SK-N-SH (cell line): ENCODE measurements around the gene CNTNAP2. TPM values are rescaled to one million over a fixed set of nuclear protein-coding genes. Genes with fewer than 3 reads are reported as not detected.

Experiments used
- CTCF ChIA-PET: fragments of 300-600, 350-600 bp; formaldehyde crosslinking; extraction: SDS; loops from one replicate; lab custom pipeline; 2021; lab: Yijun Ruan, JAX
- POLR2A ChIA-PET: fragments of 350-600 bp; sonication (Branson Sonifier 250); formaldehyde crosslinking; extraction: SDS; loops from one replicate; lab custom pipeline; 2020; ENCODE audit warnings: antibody characterized with exemption, inconsistent platforms; lab: Yijun Ruan, JAX
- DNase-seq: peaks from one replicate; pipeline ENCODE4 v3.0.0; 2012
- H2AFZ ChIP-seq: fragments of 200-600 bp; sonication (generic); 2 replicates; pipeline ENCODE4 v1.8.1; 2016; ENCODE audit warnings: antibody characterized with exemption, mild to moderate bottlenecking, low read depth
- H3F3A ChIP-seq: fragments of 200-600 bp; sonication (generic); replicated peaks from 2 replicates; pipeline ENCODE3; 2016; ENCODE audit warnings: antibody characterized with exemption, mild to moderate bottlenecking; ENCODE audit not compliant: insufficient read depth
- H3K27ac ChIP-seq, 2 experiments: fragments of 200-500 bp in 1 of 2; fragments of 200-600 bp in 1 of 2; sonication (Bioruptor generic) in 1 of 2; sonication (generic), shearing (Covaris generic) in 1 of 2; 2 replicates each; pipeline versions ENCODE4 v1.5.1 to v1.6.1; 2014 to 2016; ENCODE audit warnings: low read depth in 2 of 2, inconsistent platforms in 1 of 2, low read length in 1 of 2, mild to moderate bottlenecking in 1 of 2, mixed read lengths in 1 of 2
- H3K27me3 ChIP-seq: fragments of 200-600 bp; sonication (generic), shearing (Covaris generic); 2 replicates; pipeline ENCODE4 v1.6.1; 2016; ENCODE audit warnings: mixed run types; ENCODE audit not compliant: insufficient read depth
- H3K36me3 ChIP-seq, 2 experiments: fragments of 200-500 bp in 1 of 2; fragments of 200-600 bp in 1 of 2; sonication (Bioruptor generic) in 1 of 2; sonication (generic) in 1 of 2; replicated peaks in 1 of 2; 2 replicates each; pipeline versions ENCODE3 to v1.5.1; 2014 to 2016; ENCODE audit warnings: low read length in 1 of 2, mild to moderate bottlenecking in 1 of 2; ENCODE audit not compliant: insufficient read depth in 2 of 2, control insufficient read depth in 1 of 2
- H3K4me1 ChIP-seq, 2 experiments: fragments of 200-500 bp in 1 of 2; fragments of 200-600 bp in 1 of 2; sonication (Bioruptor generic) in 1 of 2; sonication (generic), shearing (Covaris generic) in 1 of 2; 2 replicates each; pipeline versions ENCODE4 v1.5.1 to v1.6.1; 2014 to 2016; ENCODE audit warnings: low read depth in 1 of 2, low read length in 1 of 2, mixed run types in 1 of 2; ENCODE audit not compliant: insufficient read depth in 2 of 2, control insufficient read depth in 1 of 2
- H3K4me2 ChIP-seq: fragments of 200-600 bp; sonication (generic), shearing (Covaris generic); 2 replicates; pipeline ENCODE4 v1.6.1; 2017; ENCODE audit warnings: mixed run types
- H3K4me3 ChIP-seq, 2 experiments: fragments of 200-500 bp in 1 of 2; fragments of 200-600 bp in 1 of 2; sonication (Bioruptor generic) in 1 of 2; sonication (generic), shearing (Covaris generic) in 1 of 2; 2 replicates each; pipeline versions ENCODE4 v1.5.1 to v1.8.1; 2014 to 2016; ENCODE audit warnings: low read depth in 2 of 2, inconsistent platforms in 1 of 2, low read length in 1 of 2, mild to moderate bottlenecking in 1 of 2, mixed read lengths in 1 of 2, moderate library complexity in 1 of 2
- H3K79me2 ChIP-seq: fragments of 200-600 bp; sonication (generic); 2 replicates; pipeline ENCODE4 v1.8.1; 2017; ENCODE audit warnings: mild to moderate bottlenecking; ENCODE audit not compliant: insufficient read depth
- H3K9ac ChIP-seq: fragments of 200-600 bp; sonication (generic); 2 replicates; pipeline ENCODE4 v1.6.1; 2017; ENCODE audit warnings: mixed run types
- H3K9me2 ChIP-seq: fragments of 200-600 bp; sonication (generic); 2 replicates; pipeline ENCODE4 v1.6.1; 2017; ENCODE audit warnings: mixed run types
- H3K9me3 ChIP-seq: fragments of 200-600 bp; sonication (generic); 2 replicates; pipeline ENCODE4 v1.6.1; 2017; ENCODE audit warnings: mixed run types, mild to moderate bottlenecking, moderate library complexity
- H4K20me1 ChIP-seq: fragments of 200-600 bp; sonication (generic); 2 replicates; pipeline ENCODE4 v1.6.1; 2017; ENCODE audit warnings: mild to moderate bottlenecking, mixed run types; ENCODE audit not compliant: insufficient read depth
- CTCF ChIP-seq: fragments of 200-600 bp; sonication (generic); IDR thresholded peaks from 2 replicates; pipeline ENCODE4 v1.6.1; 2017; ENCODE audit warnings: antibody characterized with exemption, mild to moderate bottlenecking, moderate library complexity
- ELF1 ChIP-seq: IDR thresholded peaks from 2 replicates; pipeline ENCODE4 v1.4.0; 2012
- EP300 ChIP-seq, 2 experiments: IDR thresholded peaks; 2 replicates each; pipeline versions ENCODE4 v1.4.0 to v1.6.1; 2012; ENCODE audit warnings: borderline replicate concordance in 1 of 2, low read depth in 1 of 2, low read length in 1 of 2
- EZH2phosphoT487 ChIP-seq: fragments of 200-600 bp; sonication (generic); IDR thresholded peaks from 2 replicates; pipeline ENCODE4 v1.6.1; 2017; ENCODE audit warnings: low read depth, mixed run types, mild to moderate bottlenecking, antibody characterized with exemption, moderate library complexity, borderline replicate concordance
- FOSL2 ChIP-seq: IDR thresholded peaks from 2 replicates; pipeline ENCODE4 v1.4.0; 2012; ENCODE audit warnings: low read depth, mild to moderate bottlenecking, moderate library complexity, borderline replicate concordance
- GABPA ChIP-seq: IDR thresholded peaks from 2 replicates; pipeline ENCODE4 v1.4.0; 2012; ENCODE audit warnings: low read depth, mild to moderate bottlenecking
- GATA2 ChIP-seq: sonication (generic); formaldehyde crosslinking; IDR thresholded peaks from 2 replicates; pipeline ENCODE4 v1.5.0; 2020; ENCODE audit warnings: mild to moderate bottlenecking, missing genetic modification reagents
- JUND ChIP-seq: IDR thresholded peaks from 2 replicates; pipeline ENCODE4 v1.4.0; 2012
- MEF2A ChIP-seq: IDR thresholded peaks from 2 replicates; pipeline ENCODE4 v1.4.0; 2012; ENCODE audit warnings: low read depth, borderline replicate concordance
- MXI1 ChIP-seq: IDR thresholded peaks from 2 replicates; pipeline ENCODE4 v1.6.1; 2012; ENCODE audit warnings: mild to moderate bottlenecking, low read depth, low read length, improper control_type of control experiment
- POLR2AphosphoS5 ChIP-seq: IDR thresholded peaks from 2 replicates; pipeline ENCODE4 v1.6.1; 2012; ENCODE audit warnings: low read depth, low read length
- RAD21 ChIP-seq: IDR thresholded peaks from 2 replicates; pipeline ENCODE4 v1.6.1; 2012; ENCODE audit warnings: mild to moderate bottlenecking, low read length
- RFX5 ChIP-seq: IDR thresholded peaks from 2 replicates; pipeline ENCODE4 v1.6.1; 2012; ENCODE audit warnings: mild to moderate bottlenecking, improper control_type of control experiment, low read length
- RXRA ChIP-seq: IDR thresholded peaks from 2 replicates; pipeline ENCODE4 v1.4.0; 2012; ENCODE audit warnings: low read depth, mild to moderate bottlenecking, borderline replicate concordance
- SIN3A ChIP-seq: IDR thresholded peaks from 2 replicates; pipeline ENCODE4 v1.6.1; 2012; ENCODE audit warnings: low read depth, mild to moderate bottlenecking, low read length, moderate library complexity, borderline replicate concordance
- SMC3 ChIP-seq: IDR thresholded peaks from 2 replicates; pipeline ENCODE4 v1.6.1; 2012; ENCODE audit warnings: low read depth, low read length, improper control_type of control experiment
- TAF1 ChIP-seq: IDR thresholded peaks from 2 replicates; pipeline ENCODE4 v1.6.1; 2012; ENCODE audit warnings: low read depth, mild to moderate bottlenecking, low read length, moderate library complexity, borderline replicate concordance
- TCF12 ChIP-seq: IDR thresholded peaks from 2 replicates; pipeline ENCODE4 v1.4.0; 2012
- TEAD4 ChIP-seq: IDR thresholded peaks from 2 replicates; pipeline ENCODE4 v1.4.0; 2012; ENCODE audit warnings: mild to moderate bottlenecking, borderline replicate concordance; ENCODE audit not compliant: insufficient read depth
- USF1 ChIP-seq: IDR thresholded peaks from 2 replicates; pipeline ENCODE4 v1.4.0; 2012; ENCODE audit warnings: low read depth, borderline replicate concordance
- YY1 ChIP-seq: IDR thresholded peaks from 2 replicates; pipeline ENCODE4 v1.4.0; 2012; ENCODE audit warnings: low read depth, mild to moderate bottlenecking
- WGBS: methylation state at CpG from one replicate; pipeline ENCODE4 v1.1.6; 2017; ENCODE audit warnings: low lambda C conversion rate; 5-methylcytosine and 5-hydroxymethylcytosine counted together
- polyA plus RNA-seq, 3 experiments: library from polyadenylated mRNA; depleted of rRNA; stranded (reverse); fragments of >200 nt; gene quantifications; 2 replicates each; pipeline ENCODE4 v1.2.3, GENCODE V29; 2012
- TF ChIP-seq, protein P1 (sequence below): IDR thresholded peaks from 2 replicates; pipeline ENCODE4 v1.4.0; 2012; ENCODE audit warnings: low read depth
- TF ChIP-seq, protein P2 (sequence below): fragments of 150-350 bp; IDR thresholded peaks from 2 replicates; pipeline ENCODE4 v1.6.1; 2016; ENCODE audit warnings: mild to moderate bottlenecking, low read depth, low read length

CNTNAP2 gene
- polyA plus RNA-seq, 1 of the 3 experiments (the other 2 are of a cell fraction) = 3.4 TPM

DNA sequence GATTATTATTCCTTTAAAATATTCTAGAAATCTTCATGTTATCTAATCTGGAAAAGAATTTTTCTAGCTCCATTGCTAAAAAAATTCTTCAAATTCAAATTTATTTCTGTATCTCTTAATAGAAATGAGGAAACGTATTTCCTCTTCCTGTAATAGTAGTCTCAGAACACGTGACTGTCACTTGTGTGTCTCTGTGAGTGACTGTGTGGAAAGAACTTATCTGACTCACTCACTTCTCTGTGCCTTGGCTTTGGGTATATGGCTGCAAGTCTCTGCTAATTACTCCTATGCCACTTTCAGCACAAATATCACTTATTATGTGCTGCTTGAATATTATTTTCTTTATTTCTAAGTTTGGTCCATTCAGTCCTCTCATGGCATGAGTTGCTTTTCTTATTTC is 132.7 kb downstream of the CNTNAP2 start (continued):
- no peak for TF ChIP-seq POLR2AphosphoS5
- no peak for TF ChIP-seq RXRA
- no peak for TF ChIP-seq TAF1
- TF ChIP-seq TEAD4 = no peak
- TF ChIP-seq, protein P1, sequence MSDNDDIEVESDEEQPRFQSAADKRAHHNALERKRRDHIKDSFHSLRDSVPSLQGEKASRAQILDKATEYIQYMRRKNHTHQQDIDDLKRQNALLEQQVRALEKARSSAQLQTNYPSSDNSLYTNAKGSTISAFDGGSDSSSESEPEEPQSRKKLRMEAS = no peak
- TF ChIP-seq MEF2A = no peak
- TF ChIP-seq EP300 (IDR thresholded peaks at IDR 0.05; ENCODE audit: borderline replicate concordance in 1 of 2, low read depth in 1 of 2, low read length in 1 of 2) = no peak
- no peak for TF ChIP-seq ELF1
- TF ChIP-seq, protein P2, sequence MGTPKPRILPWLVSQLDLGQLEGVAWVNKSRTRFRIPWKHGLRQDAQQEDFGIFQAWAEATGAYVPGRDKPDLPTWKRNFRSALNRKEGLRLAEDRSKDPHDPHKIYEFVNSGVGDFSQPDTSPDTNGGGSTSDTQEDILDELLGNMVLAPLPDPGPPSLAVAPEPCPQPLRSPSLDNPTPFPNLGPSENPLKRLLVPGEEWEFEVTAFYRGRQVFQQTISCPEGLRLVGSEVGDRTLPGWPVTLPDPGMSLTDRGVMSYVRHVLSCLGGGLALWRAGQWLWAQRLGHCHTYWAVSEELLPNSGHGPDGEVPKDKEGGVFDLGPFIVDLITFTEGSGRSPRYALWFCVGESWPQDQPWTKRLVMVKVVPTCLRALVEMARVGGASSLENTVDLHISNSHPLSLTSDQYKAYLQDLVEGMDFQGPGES = no peak
- TF ChIP-seq SMC3 = no peak

- Histone ChIP-seq H3K9ac (no peak overlapping the region), H3K79me2 (no peaks in the 10 kb centered on the region), H3K4me2 (peak overlapping the region; percentile 5), H3K9me3 (no peaks in the 10 kb centered on the region), H3K9me2 (no peaks in the 10 kb centered on the region), H3K4me3 (no peak overlapping the region), H3K27ac (no peak overlapping the region), H3F3A (no peaks in the 10 kb centered on the region), H3K4me1 (no peaks in the 10 kb centered on the region), H3K27me3 (no peaks in the 10 kb centered on the region), H3K36me3 (no peaks in the 10 kb centered on the region), H2AFZ (no peak overlapping the region), H4K20me1 (no peaks in the 10 kb centered on the region)
- ChIA-PET CTCF (no interaction called here), POLR2A (no interaction called here)
- TF ChIP-seq YY1 (no peak), EP300 (IDR thresholded peaks at IDR 0.05; ENCODE audit: borderline replicate concordance in 1 of 2, low read depth in 1 of 2, low read length in 1 of 2) (no peak), GABPA (no peak), EZH2phosphoT487 (no peak), RFX5 (no peak), TAF1 (no peak)
- TF ChIP-seq, protein P2 = no peak
- DNase-seq = no peak
- 21% methylated on average over 3 of the region's 3 CpGs for WGBS
Measured at GRCh38 chr7:146255609-146256008, 139.0 kb downstream of the CNTNAP2 start.

GRCh38 chr7:146262527-146262926 is 145.9 kb downstream of the CNTNAP2 start:
- H3K4me3 ChIP-seq = no peak overlapping the region
- no peak overlapping the region for H3K9ac ChIP-seq
- ChIA-PET POLR2A (no interaction called here), CTCF (no interaction called here)
- H2AFZ ChIP-seq = no peak overlapping the region
- no peaks in the 10 kb centered on the region for H3K9me3 ChIP-seq
- no peak overlapping the region for H3K27ac ChIP-seq
- no peak for DNase-seq
- H3K4me1 ChIP-seq = no peaks in the 10 kb centered on the region
- no peaks in the 10 kb centered on the region for H4K20me1 ChIP-seq
- 33% methylated on average over 1 of the region's 1 CpG for WGBS
- H3K36me3 ChIP-seq = no peaks in the 10 kb centered on the region
- no peaks in the 10 kb centered on the region for H3K9me2 ChIP-seq
- no peaks in the 10 kb centered on the region for H3K79me2 ChIP-seq
- H3K27me3 ChIP-seq = no peaks in the 10 kb centered on the region
- no peaks in the 10 kb centered on the region for H3F3A ChIP-seq
- no peak overlapping the region for H3K4me2 ChIP-seq
- TF ChIP-seq FOSL2 (no peak), RAD21 (no peak), MXI1 (no peak), RXRA (no peak), GATA2 (CRISPR knock-in tag) (no peak), USF1 (no peak), SIN3A (no peak), JUND (no peak), TCF12 (no peak), CTCF (no peak)
- TF ChIP-seq, protein P1 = no peak
